ENCODE data around the gene CTTN. TPM values are rescaled to one million over a fixed set of nuclear protein-coding genes. Genes with fewer than 3 reads are reported as not detected.
A peak's percentile ranks its signal among the peaks of the same experiment; 100 is the strongest.
"Not testable (repeated sequence)": the region's sequence is repeated elsewhere in the genome, so short reads cannot be mapped to it uniquely, and the experiment has no call there.

Gene CTTN
- total RNA-seq, 2 donors from 2014 or later, result 3.1 to 52.3 TPM

DNA sequence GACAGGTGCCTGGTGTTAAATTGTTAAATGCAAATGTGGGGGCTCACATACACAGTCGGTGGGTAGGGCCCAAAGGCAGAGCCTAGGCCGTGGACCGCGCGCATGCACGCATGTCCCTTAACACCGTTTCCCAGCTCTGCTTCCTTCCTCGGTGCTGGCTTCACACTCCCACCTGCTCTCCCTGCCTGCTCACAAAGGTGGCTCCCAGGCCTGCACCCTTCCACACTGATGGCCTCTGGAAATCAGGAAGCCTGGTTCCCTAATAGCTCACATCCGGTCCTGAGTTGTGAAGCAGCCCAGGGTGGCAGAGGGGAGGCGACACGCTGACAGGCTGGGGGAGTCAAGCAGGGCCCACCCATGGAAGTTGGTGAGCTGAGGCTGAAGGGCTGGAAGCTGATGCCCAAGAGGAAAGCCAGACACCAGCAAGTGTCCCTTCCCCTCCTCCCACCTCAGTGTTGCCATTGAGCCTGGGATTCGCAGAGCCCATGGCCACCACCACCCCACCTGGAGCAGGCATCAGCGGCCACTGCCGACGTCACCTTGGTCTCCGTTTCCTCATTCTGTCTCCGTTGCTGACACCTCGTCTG is 13.7 kb upstream of the CTTN start:
- H3K27me3 Mint-ChIP-seq, result no peaks in the 10 kb centered on the region
- no peak overlapping the region for H3K27ac Mint-ChIP-seq
- peaks cover 5% of the 10 kb centered on the region for H3K4me1 Mint-ChIP-seq

DNA sequence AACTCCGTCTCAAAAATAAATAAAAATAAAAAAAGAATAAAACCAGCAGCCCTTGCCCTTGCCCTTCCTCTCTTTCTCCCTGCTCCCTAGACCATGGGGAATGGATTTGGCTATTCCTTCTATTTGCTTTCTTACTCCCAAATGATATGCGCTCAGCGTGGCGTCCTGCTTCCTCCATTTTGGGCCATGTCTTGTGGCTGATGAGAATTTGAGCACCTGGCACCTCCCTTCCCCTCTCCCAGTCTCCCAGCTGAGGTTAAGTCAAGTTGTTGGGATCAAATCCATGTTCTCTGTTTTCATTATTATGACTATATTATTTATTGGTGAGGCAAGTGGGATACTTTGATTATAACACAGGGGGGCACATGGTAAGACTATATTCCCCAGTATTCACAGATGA is 10.8 kb upstream of the CTTN start:
- no peak for ATAC-seq
- H3K27me3 Mint-ChIP-seq, result no peaks in the 10 kb centered on the region
- H3K4me1 Mint-ChIP-seq, result no peaks in the 10 kb centered on the region
- no peaks in the 10 kb centered on the region for H3K9me3 ChIP-seq (ENCODE audit: control insufficient read depth, low read length, poor library complexity, severe bottlenecking)
- peaks cover 3% of the 10 kb centered on the region for H3K36me3 Mint-ChIP-seq (ENCODE audit: low read depth)
- no peak overlapping the region for H3K4me3 Mint-ChIP-seq
- no peak for DNase-seq
- no peak overlapping the region for H3K27ac Mint-ChIP-seq

More for the DNA sequence above, 13.7 kb upstream of the CTTN start:
- no peaks in the 10 kb centered on the region for H3K9me3 ChIP-seq (ENCODE audit: control insufficient read depth, low read length, poor library complexity, severe bottlenecking)
- peaks cover 7% of the 10 kb centered on the region for H3K36me3 Mint-ChIP-seq (ENCODE audit: low read depth)
- DNase-seq (no peak), ATAC-seq (no peak)
- H3K4me3 Mint-ChIP-seq, result no peak overlapping the region

DNA sequence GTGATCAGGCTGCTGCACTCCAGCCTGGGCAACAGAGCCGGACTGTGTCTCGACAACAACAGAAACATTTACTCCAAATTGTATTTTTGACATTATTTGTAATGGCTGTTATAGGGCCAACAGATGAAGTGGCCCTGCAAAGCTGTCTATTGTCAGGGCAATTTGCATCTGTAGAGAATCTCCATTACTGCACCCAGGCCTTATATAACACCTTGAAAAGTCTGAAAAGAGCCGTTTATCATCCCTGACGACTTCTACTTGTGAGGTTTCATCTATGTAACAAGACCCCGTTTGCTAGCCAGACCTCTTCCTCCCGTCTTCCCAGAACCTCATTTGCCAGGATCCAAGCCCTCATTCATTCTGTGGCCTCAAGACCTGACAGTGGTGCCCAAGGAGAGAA is 9.1 kb upstream of the CTTN start:
- H3K27ac Mint-ChIP-seq, result no peak overlapping the region
- H3K36me3 Mint-ChIP-seq (ENCODE audit: low read depth), result peaks cover 3% of the 10 kb centered on the region
- H3K4me3 Mint-ChIP-seq, result no peak overlapping the region
- no peaks in the 10 kb centered on the region for H3K4me1 Mint-ChIP-seq
- DNase-seq, result no peak
- ATAC-seq, result no peak
- H3K9me3 ChIP-seq (ENCODE audit: control insufficient read depth, low read length, poor library complexity, severe bottlenecking), result no peaks in the 10 kb centered on the region
- peaks cover 12% of the 10 kb centered on the region for H3K27me3 Mint-ChIP-seq

DNA sequence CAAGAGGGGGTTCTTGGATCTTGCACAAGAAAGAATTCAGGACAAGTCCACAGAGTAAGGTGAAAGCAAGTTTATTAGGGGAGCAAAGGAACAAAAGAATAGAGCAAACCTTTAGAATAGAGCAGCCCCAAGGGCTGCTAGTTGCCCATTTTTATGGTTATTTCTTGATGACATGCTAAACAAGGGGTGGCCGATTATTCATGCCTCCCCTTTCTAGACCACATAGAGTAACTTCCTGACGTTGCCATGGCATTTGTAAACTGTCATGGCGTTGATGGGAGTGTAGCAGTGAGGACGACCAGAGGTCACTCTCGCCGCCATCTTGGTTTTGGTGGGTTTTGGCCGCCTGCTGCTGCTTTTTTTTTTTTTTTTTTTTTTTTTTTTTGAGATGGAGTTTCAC is 7.4 kb upstream of the CTTN start:
- not testable (repeated sequence) for H3K4me1 Mint-ChIP-seq; H3K4me3 Mint-ChIP-seq; ATAC-seq; H3K27ac Mint-ChIP-seq; H3K9me3 ChIP-seq (ENCODE audit: control insufficient read depth, low read length, poor library complexity, severe bottlenecking); H3K36me3 Mint-ChIP-seq (ENCODE audit: low read depth); DNase-seq
- peaks cover 24% of the 10 kb centered on the region for H3K27me3 Mint-ChIP-seq

DNA sequence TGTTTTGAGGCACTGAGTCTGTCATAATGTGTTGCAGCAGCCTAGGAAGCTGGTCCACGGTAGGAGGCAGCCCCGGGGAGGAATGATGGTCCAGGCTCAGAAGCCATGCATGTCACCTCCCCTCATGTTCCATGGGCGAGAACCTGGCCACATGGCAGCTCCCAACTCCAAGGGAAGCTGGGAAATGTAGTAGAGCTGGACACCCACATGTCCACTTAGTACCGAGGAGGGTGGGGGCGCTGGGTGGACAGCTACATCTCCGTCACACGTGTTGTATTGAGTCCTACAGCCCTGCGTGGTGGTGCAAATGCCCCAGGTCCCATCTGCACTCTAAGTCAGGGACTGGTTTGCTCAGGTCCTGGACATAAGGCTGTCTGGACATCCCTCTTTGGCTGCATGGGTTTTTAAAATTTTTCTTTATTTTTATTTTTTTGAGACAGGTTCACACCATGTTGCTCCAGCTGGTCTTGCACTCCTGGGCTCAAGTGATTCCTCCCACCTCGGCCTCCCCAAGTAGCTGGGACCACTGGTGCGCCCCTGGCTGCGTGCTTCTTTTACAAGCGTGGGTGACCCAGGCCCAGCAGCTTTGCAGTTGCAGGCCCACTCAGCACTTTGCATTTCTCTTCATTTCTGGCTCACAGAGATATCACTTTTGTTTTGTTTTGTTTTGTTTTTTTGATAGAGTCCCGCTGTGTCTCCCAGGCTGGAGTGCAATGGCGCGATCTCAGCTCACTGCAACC is 3.9 kb upstream of the CTTN start:
- H3K9me3 ChIP-seq (ENCODE audit: control insufficient read depth, low read length, poor library complexity, severe bottlenecking), result no peaks in the 10 kb centered on the region
- DNase-seq, result no peak
- no peak for ATAC-seq
- peaks cover 3% of the 10 kb centered on the region for H3K36me3 Mint-ChIP-seq (ENCODE audit: low read depth)
- peaks cover 10% of the 10 kb centered on the region for H3K4me1 Mint-ChIP-seq
- H3K27ac Mint-ChIP-seq, result no peak overlapping the region
- H3K27me3 Mint-ChIP-seq, result peaks cover 36% of the 10 kb centered on the region
- no peak overlapping the region for H3K4me3 Mint-ChIP-seq

DNA sequence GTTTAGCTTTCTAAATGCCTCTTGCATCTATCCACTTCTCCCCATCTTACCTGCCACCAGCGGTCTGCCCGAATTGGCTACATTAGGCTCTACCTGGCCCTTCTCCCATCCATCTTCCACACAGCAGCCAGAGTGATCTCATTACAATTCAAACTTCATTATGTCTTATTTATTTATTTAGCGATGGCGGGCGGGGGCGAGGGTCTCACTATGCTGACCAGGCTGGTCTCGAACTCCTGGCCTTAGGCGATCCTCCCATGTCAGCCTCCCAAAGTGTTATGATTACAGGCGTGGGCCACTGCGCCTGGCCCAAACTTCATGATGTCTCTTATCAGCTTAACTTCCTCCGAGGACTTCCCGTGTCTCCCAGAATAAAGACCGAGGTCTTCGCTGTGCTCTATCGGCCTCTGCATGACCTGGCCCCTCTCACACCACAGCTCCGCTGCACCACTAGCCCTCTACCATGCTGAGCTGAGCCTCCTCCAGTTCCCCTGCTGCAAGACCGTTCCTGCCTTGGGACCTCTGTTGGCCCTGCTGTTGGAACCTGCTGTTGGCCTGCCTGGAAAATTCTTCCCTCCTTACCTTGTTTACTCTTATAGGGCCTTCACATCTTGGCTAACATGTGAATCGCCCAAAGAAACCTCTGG is 870 bp upstream of the CTTN start:
- Mint-ChIP-seq H3K4me3 (peak overlapping the region; percentile 91), H3K36me3 (ENCODE audit: low read depth) (peaks cover 3% of the 10 kb centered on the region), H3K4me1 (peaks cover 10% of the 10 kb centered on the region), H3K27me3 (peaks cover 50% of the 10 kb centered on the region), H3K27ac (no peak overlapping the region)
- ATAC-seq, result peak; percentile 10
- no peaks in the 10 kb centered on the region for H3K9me3 ChIP-seq (ENCODE audit: control insufficient read depth, low read length, poor library complexity, severe bottlenecking)
- DNase-seq, result no peak

DNA sequence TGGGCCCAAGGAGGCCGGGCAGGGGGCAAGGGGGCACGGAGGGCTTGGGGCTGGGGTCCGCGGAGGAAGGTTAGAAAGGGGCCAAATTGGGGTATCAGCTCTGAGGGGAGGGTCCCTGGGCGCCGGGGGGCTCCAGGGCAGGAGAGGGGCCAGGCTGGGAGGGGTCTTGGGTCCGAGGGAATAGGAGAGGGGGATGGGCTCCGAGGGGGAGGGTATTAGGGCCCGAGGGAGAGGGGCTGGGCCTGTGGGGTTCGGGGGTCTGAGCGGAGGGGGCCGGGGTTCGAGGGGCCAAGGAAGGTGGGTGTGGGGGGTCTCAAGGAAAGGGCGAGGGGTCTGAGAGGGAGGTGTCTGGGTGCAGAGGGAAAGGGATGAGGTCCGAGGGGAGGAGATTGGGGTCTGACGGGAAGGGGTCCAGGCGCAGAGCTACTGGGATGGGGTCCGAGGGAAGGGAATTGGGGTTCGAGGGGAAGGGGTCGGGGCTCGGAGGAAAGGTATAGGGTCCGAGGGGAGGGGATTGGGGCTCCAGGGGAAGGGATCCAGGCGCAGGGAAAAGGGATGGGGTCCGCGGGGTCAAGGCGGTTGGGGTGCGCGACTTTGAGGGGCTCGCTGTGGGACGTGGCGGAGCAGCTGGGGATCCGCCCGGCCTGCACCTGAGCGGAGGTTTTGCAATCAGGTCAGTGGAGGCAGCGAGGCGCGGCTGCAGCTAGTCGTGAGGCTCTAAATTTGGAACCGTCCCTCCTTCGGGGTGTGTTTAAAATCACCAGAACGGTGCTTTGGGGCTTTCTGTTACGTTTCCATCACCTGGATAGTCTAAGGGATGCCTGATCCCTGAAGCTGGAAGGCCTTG is 728 bp downstream of the CTTN start:
- Mint-ChIP-seq H3K36me3 (ENCODE audit: low read depth) (peaks cover 3% of the 10 kb centered on the region), H3K4me1 (peaks cover 10% of the 10 kb centered on the region), H3K4me3 (peak overlapping the region; percentile 91), H3K27ac (no peak overlapping the region), H3K27me3 (peaks cover 41% of the 10 kb centered on the region)
- no peak for ATAC-seq
- no peaks in the 10 kb centered on the region for H3K9me3 ChIP-seq (ENCODE audit: control insufficient read depth, low read length, poor library complexity, severe bottlenecking)
- DNase-seq, result no peak

DNA sequence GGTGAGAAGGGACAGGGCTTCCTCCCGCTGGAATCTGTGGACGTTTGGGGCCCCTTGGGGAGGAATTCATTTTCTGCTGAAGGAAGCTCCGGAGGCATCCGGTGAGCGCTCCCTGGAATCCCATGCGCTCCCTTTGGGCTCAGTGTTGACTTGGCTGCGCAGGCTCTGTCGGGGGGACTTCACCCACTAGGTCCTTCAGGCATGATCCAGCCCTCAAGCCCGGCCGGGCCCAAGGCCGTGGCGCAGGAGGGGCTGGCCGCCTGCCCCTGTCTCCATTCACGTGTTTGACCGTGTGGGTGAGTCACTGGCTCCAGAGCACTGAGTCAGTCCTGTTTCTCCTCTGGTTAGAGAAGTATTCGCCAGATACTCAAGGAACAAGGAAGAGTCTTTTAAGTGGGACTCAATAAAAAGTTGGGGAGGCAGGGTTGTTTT is 1.4 kb downstream of the CTTN start:
- peaks cover 3% of the 10 kb centered on the region for H3K36me3 Mint-ChIP-seq (ENCODE audit: low read depth)
- peak overlapping the region; percentile 91 for H3K4me3 Mint-ChIP-seq
- no peak for ATAC-seq
- no peaks in the 10 kb centered on the region for H3K9me3 ChIP-seq (ENCODE audit: control insufficient read depth, low read length, poor library complexity, severe bottlenecking)
- peaks cover 38% of the 10 kb centered on the region for H3K27me3 Mint-ChIP-seq
- H3K27ac Mint-ChIP-seq, result no peak overlapping the region
- DNase-seq, result no peak
- H3K4me1 Mint-ChIP-seq, result peaks cover 10% of the 10 kb centered on the region

DNA sequence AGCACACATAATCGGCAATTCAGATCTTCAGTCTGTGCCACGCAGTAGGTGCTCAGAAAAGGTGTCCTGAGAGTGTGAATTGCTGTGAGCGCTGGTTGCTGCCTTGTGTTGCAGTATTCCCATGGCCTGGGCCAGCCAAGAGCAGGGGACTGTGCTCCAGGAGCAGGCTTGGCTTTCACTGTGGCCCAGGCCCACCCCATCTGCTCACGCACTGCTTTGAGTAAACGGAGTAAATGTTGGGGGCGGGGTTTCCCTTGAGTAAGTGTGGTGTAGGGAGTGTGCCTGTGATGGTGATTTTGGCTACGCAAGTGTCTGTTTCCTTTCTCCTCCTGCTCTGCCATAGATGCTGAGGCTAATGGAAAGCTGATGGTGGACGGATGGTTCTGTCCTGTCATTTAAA is 2.3 kb downstream of the CTTN start:
- H3K4me3 Mint-ChIP-seq, result peak overlapping the region; percentile 31
- no peak for DNase-seq

DNA sequence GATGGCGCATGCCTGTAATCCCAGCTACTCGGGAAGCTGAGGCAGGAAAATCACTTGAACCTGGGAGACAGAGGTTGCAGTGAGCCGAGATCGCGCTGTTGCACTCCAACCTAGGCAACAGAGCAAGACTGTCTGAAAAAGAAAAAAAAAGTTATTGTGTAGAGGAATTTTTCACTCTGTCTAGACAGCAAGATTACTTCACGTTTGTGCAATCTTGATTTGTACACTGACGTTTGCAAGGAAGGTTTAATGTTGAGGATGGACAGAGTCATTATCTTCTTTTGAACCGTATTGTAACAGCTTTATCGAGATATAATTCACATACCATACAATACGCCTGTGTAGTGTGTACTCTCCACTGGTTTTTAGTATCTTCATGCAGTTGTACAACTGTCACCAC is 3.7 kb downstream of the CTTN start:
- no peak overlapping the region for H3K27ac Mint-ChIP-seq
- H3K9me3 ChIP-seq (ENCODE audit: control insufficient read depth, low read length, poor library complexity, severe bottlenecking), result no peaks in the 10 kb centered on the region
- peaks cover 10% of the 10 kb centered on the region for H3K4me1 Mint-ChIP-seq
- no peak for ATAC-seq
- H3K36me3 Mint-ChIP-seq (ENCODE audit: low read depth), result peaks cover 3% of the 10 kb centered on the region
- no peak overlapping the region for H3K4me3 Mint-ChIP-seq
- peaks cover 26% of the 10 kb centered on the region for H3K27me3 Mint-ChIP-seq
- DNase-seq, result no peak

More for the DNA sequence above, 2.3 kb downstream of the CTTN start:
- H3K9me3 ChIP-seq (ENCODE audit: control insufficient read depth, low read length, poor library complexity, severe bottlenecking), result no peaks in the 10 kb centered on the region
- Mint-ChIP-seq H3K36me3 (ENCODE audit: low read depth) (peaks cover 3% of the 10 kb centered on the region), H3K27ac (no peak overlapping the region), H3K27me3 (peaks cover 29% of the 10 kb centered on the region), H3K4me1 (peaks cover 10% of the 10 kb centered on the region)
- ATAC-seq, result no peak

DNA sequence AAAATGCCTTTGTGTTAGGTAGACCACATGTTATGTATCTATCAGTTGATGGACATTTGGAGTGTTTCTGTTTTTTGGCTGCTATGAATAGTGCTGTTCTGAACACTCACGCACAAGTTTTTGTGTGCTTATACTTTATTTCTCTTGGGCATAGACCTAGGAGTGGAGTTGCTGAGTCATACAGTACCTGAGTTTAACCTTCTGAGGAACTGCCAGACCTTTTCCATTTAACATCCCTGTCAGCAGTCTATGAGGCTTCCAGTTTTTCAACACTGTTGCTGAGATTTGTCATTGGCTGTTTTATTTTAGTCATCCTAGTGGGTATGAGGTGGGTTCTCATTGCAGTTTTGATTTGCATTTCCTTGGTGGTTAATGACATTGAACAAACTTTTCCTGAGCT is 4.4 kb downstream of the CTTN start:
- Mint-ChIP-seq H3K4me3 (no peak overlapping the region), H3K27me3 (peaks cover 19% of the 10 kb centered on the region), H3K36me3 (ENCODE audit: low read depth) (peaks cover 3% of the 10 kb centered on the region), H3K27ac (no peak overlapping the region), H3K4me1 (peaks cover 4% of the 10 kb centered on the region)
- ATAC-seq, result no peak
- DNase-seq, result no peak
- H3K9me3 ChIP-seq (ENCODE audit: control insufficient read depth, low read length, poor library complexity, severe bottlenecking), result no peaks in the 10 kb centered on the region

DNA sequence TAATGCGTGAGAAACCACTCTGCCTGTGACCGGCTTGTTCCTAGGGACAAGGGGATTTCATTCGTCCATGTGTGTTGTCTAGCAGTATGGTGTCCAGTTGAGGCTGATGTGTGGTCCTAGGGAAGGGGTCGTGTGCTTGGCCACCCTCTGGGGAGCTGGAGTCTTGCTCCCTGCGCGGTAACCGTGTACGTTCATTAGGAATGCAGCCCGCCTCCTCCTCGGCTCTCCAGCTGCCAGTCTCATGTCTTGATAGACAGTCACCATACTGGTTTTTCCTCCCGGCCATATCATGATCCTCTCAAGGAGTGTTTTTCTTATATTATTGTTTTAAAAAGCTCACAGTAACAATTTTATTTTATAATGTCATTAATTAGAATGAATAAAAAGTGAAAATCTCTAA is 5.9 kb downstream of the CTTN start:
- DNase-seq (no peak), ATAC-seq (no peak)
- Mint-ChIP-seq H3K4me1 (no peaks in the 10 kb centered on the region), H3K36me3 (ENCODE audit: low read depth) (no peaks in the 10 kb centered on the region), H3K4me3 (no peak overlapping the region), H3K27ac (no peak overlapping the region), H3K27me3 (peaks cover 19% of the 10 kb centered on the region)
- no peaks in the 10 kb centered on the region for H3K9me3 ChIP-seq (ENCODE audit: control insufficient read depth, low read length, poor library complexity, severe bottlenecking)
